GM19452 (cell line): Measurements from ENCODE around the gene OSGEP.

Source experiments
- ATAC-seq: cut with Tn5 transposase; IDR thresholded peaks from one replicate; pipeline ENCODE4 v1.9.1; 2021; ENCODE audit not compliant: unreplicated experiment

The OSGEP gene

DNA sequence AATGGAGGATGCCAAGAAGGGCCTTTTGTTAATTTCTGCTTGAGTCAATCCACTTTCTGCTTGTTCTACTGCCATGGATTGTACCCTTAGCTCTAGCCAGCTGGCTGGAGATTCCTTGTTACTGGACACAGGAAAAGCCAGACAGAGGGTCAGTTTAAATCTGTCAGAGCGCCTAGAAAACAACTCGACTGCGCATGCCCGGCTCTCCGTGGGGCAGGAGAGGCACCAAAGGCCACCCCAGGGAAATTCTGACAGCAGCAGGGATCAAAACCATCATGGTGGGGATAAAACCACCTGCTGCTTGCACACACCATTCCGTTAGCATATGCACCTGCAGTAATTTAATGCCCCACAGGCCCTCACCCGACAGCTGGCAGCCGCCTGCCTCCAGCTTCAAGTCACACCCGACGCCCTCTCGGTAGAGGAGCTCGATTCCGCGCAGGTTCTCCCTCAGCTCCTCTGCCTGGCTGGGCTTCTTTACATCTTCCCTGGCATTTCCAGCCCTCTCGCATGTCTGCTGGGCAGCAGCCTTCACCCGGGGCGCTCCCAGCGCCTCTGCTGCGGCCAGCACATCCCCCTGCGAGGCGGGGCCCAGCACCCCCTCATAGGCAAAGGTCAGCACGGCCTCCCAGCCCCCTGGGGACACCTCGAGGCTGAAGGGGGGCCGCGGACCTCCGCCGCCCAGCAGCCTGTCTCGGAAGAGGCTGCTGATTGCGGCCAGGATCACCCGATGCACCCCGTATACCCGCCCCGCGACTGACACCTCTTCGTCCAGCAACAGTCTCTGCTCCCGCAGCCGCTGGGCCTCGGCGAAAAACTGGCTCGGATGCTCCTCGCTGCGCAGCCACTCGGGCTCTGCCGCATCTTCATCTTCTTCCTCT lies 19.7 kb downstream of the OSGEP start:
- no peak for ATAC-seq

DNA sequence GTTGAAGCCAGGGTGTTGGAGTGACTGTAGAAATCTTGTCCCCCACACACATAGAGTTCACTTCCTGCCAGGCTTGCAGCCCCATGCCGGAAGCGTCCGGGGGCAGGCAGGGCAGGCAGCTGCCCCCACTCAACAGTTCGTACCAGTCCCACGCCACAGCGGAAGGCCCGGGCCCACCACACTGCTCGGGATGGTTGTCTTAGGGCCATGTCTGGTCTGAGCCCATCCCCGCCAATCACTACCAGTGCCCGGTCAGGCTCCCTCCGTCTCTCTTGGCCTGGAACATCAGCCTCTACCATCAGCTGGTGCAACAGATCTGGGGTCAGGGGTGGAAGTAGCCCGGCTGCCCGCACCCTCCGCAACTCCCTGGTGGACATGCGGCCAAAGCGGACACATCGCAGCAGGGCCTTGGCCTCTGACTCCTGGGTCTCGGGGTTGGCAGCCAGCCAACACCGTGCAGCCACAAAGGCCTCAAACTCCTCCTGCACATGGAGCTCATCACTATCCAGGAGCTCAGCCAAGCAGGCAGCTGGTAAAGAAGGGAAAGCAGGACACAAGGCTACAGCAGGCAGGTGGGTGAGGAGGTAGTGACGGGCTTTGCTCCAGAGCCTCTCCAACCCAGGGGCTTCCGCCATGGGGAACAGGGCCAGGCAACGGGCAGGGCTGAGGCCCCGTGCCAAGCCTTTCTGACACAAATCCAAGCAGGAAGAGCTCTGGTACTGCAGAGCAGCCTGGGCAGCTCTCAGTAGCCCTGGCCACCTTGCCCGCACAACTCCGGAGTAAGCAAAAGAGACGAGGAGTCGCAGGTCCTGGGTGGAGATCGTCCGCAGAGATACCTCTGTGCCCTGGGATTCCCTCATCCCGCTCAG lies 24.6 kb downstream of the OSGEP start:
- ATAC-seq, result no peak

DNA sequence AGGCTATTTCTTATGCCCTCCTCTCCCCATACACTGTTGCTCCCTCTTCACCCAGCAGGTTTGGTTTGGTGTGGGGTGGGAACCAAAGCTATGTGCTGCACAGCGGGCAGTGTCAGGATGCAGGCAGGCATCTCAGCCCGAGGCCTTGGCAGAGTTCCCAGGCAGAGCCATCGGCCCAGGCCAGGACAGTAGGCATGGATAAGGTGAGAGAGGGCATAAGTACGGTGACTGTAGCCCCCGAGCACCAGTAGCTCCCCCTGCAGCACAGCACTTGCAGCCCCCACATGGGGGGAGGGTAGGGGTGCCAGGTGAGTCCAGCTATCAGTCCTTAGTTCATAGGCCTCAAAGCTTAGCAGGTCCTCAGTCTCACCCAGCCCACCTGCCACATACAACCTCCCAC lies 25.8 kb downstream of the OSGEP start:
- no peak for ATAC-seq

DNA sequence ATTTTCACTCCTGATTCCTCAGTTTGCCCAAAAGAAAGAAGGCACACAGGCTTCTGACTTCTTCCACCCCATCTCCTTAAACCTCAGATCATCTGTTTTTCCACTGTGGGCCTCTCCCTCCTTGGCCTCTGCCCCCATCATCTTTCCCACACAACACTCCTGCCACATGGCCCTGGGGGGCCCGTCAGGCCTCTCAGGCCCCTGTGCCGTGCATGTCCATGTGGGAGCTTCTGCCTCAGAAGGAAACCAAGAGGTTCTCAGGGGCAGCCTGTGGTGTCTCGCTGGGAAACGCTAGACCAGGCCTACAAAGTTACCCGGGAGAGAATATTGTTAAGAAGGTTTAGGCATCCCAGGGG lies 26.6 kb downstream of the OSGEP start:
- peak; percentile 34 for ATAC-seq

DNA sequence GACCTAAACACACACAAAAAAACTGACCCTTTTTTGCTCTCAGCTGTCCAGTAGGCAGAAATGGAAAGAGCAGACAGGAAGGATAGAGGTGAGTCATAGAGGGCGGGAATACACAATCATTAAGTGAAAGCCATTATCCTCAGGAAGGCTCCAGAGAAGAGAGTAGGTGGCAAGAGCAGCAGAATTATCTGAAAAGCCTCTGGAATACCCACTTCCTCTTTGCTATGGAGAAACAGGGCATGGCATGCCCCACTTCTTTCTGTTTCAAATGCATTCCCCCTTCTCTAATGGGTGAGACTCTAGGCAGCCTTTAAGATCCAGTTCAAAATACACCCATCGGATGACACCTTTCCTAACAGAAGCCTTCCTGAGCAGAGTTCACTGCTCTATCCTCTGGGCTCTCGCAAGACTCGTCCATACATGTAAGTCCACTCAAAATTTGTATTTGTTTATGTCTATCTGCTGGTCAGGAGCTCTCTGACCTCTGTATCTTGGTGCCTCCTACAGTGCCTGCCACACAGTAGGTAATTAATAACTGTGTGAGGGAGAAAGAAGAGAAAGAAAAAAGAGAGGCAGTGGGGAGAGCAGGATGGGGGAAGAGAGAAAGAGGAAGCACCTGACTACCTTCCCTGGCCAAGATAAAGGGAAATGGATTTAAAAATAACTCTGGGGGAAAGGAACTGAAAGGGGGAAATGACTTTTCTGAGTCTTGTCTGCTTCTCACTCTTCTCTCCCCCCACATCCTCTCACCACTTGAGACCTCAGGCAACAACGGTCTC lies 27.2 kb downstream of the OSGEP start:
- peak; percentile 83 for ATAC-seq

DNA sequence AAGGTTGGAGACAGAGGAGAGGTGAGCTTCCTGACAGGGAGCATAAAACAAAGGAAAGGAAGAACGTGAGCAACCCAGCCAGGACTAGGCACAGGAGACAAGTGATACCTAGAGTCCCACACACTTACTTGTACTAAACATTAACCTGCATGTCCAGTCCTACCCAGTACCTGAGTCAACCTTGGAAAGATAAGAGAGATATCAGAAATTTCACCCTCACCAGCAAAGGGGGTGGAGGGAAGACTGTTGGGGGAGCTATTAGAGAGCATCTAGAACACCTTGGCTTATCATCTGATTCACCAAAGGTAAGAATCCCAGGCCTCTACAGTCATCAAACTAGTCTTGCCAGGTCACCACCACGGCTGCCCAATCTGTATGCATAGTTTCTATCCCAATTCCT lies 29.8 kb downstream of the OSGEP start:
- no peak for ATAC-seq

DNA sequence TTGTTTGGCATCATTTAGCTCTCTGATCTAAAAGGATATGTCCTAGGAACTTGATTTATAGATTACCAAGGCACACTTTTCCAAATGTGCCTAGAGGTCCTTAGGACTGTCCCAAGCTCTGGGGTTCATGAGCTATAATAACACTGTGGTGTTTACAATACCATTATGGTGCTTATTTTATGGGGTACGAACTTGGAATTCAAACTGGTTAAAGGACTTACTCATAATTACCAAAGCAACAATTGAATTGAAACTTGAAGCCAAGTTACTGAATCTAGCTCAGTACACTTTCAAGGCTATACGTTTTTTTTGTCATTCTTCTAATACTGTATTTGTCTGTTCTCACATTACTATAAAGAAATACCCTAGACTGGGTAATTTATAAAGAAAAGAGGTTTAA lies 31.7 kb downstream of the OSGEP start:
- no peak for ATAC-seq

DNA sequence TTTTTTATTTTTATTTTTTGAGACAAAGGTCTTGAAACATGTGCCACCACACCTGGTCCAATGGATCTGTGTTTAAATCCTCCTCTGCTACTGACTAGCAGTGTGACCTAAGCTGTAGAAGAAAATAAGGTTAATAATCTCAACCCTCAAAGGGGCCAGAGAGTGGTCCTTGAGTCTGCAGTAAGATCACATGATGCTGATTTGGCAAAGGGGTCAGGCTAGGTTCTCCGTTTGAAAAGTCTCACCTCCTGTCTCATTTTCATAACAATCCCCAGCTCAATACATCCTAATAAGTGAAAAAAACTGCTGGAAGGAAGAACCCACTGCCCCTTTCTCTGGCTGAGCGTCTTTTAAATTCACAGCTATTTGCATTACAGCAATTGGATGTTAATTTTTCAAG lies 33.3 kb downstream of the OSGEP start:
- no peak for ATAC-seq

DNA sequence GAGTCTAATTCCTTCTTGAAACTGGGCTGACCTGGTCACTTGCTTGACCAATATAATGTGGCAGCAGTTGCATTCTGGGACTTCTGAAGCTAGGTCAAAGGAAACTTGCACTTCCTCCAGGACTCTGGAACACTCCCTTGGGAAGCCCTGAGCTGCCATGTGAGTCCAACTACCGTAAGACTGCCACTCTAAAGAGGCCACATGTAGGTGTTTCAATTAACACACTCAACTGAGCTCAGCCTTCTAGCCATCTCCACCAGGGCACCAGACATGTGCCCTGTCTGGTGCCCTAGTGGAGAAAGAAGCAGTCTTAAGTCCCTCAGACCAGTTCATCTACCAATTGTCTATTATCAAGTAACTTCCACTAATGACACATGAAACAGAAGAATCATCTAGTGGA lies 35.2 kb downstream of the OSGEP start:
- no peak for ATAC-seq

DNA sequence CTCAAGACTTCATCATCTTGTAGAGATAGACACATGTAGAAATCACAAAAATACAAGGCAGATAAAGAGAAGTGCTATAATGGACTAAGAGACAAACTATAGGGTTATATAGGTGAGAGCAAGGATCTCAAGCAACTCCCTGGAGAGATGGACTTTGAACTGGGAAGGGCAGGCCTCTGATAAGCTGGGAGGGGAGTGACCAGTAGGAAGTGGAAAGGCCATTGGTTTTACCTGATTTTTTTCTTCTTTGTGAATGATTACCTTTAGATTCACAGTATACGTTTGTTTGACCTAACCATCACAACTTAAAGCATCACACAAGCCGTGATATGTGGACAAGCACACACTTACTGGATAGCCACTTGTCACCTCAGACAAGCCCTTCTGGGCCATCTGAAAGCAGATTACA lies 36.1 kb downstream of the OSGEP start:
- no peak for ATAC-seq

DNA sequence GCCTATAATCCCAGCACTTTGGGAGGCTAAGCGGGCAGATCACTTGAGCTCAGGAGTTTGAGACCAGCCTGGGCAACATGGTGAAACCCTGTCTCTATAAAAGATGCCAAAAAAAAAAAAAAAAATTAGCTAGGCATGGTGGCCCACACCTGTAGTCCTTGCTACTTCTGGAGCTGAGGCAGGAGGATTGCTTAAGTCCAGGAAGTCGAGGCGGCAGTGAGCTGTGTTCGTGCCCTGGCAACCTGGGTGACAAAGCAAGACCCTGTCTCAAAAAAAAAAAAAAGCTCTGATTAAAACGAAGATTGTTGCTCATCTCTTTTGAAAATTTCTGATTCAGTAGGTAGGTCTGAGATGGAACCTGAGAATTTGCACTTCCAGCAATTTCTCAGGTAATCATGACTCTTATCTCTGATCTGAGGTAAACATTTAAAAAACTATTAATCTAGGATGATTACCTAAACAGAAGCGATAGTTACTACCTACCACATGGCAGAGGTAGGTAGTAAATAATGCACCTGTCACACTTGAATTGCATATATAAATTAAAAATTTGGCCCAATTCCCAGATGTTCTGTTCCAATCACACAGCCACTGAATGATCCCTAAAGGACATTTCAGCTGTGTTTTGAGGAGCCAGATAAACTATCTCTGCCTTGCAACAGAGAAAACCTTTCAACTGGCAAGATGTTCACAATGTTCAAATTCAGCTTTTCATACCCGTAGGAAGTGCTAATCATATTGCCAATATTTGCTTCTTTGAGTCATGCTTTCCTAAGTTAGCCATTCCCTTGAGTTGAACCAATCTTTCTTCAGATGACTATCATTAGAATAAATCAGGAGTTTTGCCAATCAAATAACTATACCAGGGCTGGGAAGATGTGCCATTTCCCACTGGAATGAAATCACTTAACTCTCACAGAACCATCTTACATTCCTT lies 37.1 kb downstream of the OSGEP start:
- ATAC-seq, result no peak

DNA sequence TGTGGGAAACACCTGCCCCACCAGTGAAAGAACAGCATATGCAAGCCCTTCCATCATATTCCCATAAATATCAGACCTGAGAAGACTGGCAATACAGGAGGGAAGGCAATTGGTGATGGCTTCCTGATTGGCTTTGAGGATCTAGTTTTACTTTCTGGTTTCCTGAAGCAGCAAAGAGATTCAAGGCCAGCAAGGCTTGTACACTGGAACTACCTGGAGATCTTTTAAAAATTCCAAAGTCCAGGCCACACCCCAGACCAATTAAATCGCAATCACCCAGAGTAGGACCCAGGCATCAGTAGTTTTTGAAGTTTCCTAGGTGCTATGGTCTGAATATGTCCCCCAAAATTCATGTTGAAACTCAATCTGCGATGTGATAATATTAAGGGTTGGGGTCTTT lies 38.4 kb downstream of the OSGEP start:
- no peak for ATAC-seq

DNA sequence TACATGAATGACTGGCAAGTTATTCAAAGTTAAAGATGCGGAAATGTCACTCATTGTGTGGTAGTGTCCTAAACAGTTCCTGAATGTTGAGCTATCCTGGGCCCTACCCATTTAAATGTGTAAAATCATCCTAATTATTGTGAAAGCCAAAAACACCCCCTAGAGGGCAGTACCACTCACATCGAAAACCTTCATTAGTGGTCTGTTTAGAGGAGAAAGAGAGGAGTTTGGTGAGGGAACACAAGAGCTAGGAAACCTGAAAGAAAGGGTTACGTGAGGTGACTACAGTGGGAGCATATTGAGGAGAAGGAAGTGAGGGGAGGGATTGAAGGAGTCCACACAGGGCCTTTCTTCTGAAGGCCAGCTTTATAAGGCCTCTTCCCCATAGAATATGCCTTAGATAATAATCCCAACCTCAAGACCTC lies 38.8 kb downstream of the OSGEP start:
- ATAC-seq, result no peak

DNA sequence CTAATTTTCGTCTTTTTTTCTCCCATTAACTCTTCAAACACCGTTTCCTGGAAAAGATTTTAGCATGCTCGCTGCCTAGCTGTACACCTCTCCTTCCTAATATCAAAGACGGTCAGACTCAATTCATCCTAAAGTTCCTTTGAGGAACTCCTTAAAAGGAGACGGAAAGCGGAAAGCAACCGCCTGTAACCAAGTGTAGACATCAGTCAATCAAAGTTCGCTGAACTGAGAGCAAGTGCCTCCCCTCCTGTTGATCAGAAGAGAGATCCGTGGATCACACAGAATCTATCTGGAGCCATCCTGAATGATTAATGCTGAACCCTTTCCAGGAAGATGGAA lies 40.9 kb downstream of the OSGEP start:
- ATAC-seq, result no peak

DNA sequence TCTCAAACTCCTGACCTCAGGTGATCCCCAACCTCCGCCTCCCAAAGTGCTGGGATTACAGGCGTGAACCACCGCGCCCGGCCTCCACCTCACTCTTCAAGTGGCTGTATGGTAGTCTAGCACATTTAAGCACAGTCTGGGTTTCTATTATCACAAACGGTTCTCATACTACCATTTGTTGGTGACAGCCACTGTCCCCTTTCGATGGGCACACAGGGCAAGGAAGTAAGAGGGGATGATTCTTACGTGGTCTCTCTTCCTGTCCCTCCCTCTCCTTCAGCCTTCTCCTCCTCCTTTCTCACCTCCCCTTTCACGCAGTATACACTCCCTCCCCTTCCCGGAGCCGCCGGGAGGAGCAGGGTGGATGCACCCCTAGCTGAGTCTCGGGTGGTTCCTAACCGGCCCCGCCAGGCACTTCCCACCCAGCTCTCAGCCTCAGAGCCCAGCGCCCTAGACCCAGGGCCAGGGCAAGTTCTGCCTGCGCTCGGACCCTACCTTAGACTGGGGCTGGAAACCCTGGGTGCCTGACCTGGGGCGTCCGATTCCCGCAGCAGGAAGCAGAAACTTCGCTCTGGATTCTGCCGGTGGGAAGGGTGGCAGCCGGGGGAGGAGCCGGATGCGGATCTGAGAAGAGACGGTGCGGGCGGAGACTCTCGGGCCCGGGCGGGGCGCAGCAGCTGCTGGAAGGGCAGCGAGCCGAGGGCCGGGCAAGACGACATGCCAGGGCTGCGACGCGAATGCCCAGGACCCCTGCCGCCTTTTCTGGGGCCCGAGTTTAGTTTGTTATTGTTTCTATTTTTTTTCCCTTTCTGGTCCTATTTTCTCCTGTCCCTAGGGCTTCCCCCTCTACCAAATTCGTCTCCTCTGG lies 41.5 kb downstream of the OSGEP start, which contains the start of gene TEP1:
TEP1 (minus strand) TSS at position 626 of the 868 bp plus-strand sequence. CDS start 5,062 bp downstream, outside the sequence.
- ATAC-seq, result peak; percentile 64

DNA sequence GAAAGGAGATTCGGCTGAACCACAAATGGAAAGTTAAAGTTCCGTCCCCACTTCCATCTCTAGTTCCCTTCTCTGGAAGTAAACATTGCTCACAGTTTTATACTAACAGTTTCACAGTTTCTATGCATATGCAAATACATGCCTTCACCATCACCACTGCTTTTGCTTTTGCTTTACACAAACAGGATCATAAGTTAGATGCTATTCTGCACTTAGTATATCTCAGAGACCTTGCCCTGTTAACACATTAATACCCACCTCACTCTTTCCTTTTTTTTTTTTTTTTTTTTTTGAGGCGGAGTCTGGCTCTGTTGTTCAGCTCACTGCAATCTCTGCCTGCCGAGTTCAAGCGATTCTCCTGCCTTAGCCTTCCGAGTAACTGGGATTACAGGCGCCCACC lies 42.2 kb downstream of the OSGEP start:
- ATAC-seq, result peak; percentile 61

DNA sequence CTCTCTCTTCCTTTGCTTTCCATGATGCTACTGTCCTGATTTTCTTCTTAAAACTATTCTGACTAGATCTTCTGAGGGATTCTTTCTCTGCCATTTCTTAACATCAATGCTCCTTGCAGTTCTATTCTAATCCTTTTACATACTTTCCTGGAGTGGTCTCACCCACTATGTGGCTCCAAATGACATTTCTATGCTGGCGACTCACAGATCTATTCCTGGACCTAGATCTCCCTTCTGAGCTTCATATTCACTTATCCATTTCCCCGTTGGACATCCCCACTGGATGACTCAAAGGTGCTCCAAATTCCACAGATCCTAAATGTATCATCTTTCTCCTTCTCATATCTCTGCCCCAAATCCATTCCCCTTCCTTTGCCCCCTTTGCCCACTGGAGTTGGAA lies 45.4 kb downstream of the OSGEP start:
- ATAC-seq, result no peak

DNA sequence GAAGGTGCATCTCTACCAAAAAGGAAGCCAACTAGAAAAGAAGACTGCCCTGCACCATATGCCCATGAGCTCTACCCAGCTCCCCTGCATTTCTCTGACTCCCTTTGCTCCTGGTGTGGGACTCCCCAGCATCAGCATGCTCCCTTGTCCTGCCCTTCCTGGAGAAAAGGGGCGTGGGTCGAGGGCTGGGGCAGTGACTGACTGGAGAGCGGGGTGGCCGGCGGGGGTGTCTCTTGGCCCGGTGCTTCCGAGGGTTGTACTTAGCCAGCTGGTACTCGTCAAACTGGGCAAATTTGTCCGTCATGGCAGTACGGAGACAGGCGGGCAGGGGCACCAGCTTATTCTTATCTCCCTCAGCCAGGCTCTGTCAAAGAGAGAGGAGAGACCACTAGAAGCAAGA lies 51.1 kb downstream of the OSGEP start:
- ATAC-seq, result no peak

DNA sequence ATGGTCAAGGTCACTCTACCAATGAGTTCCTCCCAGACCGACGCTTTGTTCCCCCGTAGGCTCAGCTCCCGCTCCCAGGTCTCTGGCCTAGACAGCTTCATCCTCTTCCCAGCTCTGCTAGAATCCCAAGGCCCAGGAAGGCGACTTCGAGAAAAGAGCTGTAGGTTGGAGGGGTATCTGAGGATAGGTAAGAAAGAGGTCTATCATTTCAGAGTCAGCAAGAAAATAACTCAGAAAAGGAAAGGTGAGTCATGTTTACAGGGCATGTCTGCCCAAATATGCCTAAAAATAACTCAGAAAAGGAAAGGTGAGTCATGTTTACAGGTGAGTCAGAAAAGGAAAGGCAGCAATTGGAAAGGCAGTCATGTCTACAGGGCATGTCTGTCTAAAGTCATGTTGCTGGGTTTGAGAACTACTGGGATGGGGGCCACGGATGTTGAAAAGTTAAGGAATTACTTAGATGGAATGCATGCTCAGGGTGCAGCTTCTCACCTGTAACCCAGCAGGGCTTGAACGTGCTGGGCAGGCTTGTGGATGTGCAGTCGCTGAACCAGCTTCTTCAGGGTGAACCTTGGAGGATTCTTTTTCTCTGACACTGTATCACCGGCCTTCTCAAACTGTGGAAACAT lies 53.5 kb downstream of the OSGEP start:
- no peak for ATAC-seq
